VCaP (cell line): ENCODE results near the gene MYH16.
"Not testable (repeated sequence)": the region's sequence is repeated elsewhere in the genome, so short reads cannot be mapped to it uniquely, and the experiment has no call there.

ENCODE experiments used
- H3K27ac ChIP-seq: fragments of 450-650 bp; 2 replicates; pipeline ENCODE4 v1.5.1; 2017
- CTCF ChIP-seq: fragments of 450-650 bp; conservative IDR thresholded peaks from 2 replicates; pipeline ENCODE4 v1.5.1; 2017; ENCODE audit warnings: mild to moderate bottlenecking, moderate library complexity

The MYH16 gene

DNA sequence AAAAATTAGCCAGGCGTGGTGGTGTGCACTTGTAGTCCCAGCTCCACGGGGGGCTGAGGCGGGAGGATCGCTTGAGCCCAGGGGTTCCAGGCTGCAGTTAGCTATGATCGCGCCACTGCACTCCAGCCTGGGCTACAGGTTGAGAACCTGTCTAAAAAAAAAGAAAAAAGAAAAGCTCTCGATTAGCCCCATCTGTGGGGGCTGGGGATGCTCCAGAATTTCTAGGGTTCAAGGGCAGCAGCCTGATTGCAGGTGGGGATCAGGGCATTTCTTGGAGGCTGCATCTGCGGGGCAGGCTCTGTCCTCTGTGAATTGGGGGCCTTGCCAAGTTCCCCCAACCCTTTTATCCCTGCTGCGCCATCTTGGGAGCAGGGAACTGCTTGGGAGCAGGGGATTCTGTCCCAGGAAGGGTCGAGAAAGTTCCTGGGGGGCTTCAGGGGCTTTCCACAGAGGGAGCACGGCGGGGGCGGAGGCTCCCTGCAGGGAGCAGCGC lies 52.4 kb downstream of the MYH16 start:
- H3K27ac ChIP-seq = peak overlapping the region; percentile 94
- no peak for TF ChIP-seq CTCF

GRCh38 chr7:99325592-99326407 lies 53.2 kb downstream of the MYH16 start, which contains the start of gene ARPC1A:
Gene ARPC1A, plus strand, starts transcription at chr7:99325898. Its CDS starts 7,456 bp downstream, at chr7:99333354.
- peak; percentile 51 for TF ChIP-seq CTCF
- peak within 1 kb of the TSS; percentile 94 for H3K27ac ChIP-seq

GRCh38 chr7:99326408-99326782 lies 53.8 kb downstream of the MYH16 start:
- H3K27ac ChIP-seq = peak overlapping the region; percentile 94
- TF ChIP-seq CTCF = no peak

DNA sequence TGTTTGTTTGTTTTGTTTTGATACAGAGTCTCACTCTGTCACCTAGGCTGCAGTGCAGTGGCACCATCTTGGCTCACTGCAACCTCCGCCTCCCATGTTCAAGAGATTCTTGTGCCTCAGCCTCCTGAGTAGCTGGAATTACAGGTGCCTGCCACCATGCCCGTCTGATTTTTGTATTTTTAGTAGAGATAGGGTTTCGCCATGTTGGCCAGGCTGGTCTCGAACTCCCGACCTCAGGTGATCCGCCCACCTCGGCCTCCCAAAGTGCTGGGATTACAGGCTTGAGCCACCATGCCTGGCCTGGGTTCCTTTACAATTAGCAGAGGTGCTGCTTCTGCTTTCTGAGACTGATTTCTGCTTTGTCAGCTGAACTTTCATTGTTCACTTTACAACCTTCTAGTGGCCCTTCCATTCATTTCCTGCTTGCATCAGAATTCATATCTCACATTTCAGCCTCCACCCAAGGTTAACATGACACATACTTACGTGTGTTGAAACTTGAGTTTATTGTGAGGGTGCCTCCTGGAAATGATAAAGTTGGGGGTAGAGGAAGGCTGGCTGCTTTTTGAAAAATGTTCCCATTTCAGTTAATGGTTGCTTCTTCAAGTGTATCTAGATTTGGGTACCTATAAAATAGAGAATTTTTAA lies 57.8 kb downstream of the MYH16 start:
- H3K27ac ChIP-seq = not testable (repeated sequence)

GRCh38 chr7:99331002-99331401 lies 58.4 kb downstream of the MYH16 start:
- no peak overlapping the region for H3K27ac ChIP-seq
- TF ChIP-seq CTCF = no peak

DNA sequence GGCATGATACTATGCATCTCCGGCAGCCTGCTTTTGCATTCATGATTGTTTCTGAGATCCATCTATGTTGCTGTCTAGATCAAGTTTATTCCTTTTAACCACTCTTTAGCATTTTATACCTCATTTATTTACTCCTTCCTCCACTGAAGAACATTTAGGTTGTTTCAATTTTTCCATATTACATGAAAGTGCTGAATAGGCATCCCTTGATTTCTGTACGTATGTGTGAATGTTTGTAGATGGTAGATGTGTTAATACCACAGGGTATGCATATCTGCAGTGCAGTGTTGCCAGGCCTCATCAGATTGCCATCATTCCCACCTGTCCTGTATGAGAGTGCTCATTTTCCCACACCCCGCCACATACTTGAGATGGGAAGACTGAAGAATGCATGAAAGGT lies 67.0 kb downstream of the MYH16 start:
- no peak for TF ChIP-seq CTCF

DNA sequence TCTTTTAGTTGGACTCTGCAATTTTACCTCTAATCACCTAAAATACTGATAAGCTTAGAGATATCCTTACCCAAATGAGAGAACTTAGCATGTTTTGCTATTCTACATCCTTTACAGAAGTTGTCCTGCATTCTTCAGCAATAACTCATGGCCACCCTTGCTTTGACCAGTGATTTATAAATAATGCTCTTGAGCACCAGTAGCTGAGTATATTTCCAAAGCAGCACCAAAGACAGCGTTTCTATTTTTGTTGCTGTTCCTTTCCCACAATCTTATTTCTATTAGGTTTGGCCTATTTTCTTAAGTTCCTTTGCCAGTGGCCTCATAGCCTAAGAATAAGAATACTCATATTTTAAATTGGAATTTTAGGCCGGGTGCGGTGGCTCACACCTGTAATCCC lies 68.0 kb downstream of the MYH16 start:
- no peak overlapping the region for H3K27ac ChIP-seq
- no peak for TF ChIP-seq CTCF

More for the DNA sequence above, 67.0 kb downstream of the MYH16 start:
- H3K27ac ChIP-seq = no peak overlapping the region
